Body of pancreas (tissue), 4 donors: Measurements from ENCODE around the gene CELSR1. TPM values are rescaled to one million over a fixed set of nuclear protein-coding genes. Genes with fewer than 3 reads are reported as not detected.

Source experiments
- ATAC-seq: fragments of 150-250 bp; one replicate; pipeline ENCODE4 v1.9.1; 2016
- DNase-seq, 4 donors: peaks; one replicate each; pipeline ENCODE4 v3.0.0-alpha.2; 2019
- H3K27ac ChIP-seq, 4 donors: fragments of 200-600 bp; sonication (generic); 1 replicate in 3 of 4; 2 replicates in 1 of 4; pipeline versions ENCODE4 v1.5.1 to v1.6.1; 2016 to 2019; ENCODE audit warnings: mild to moderate bottlenecking in 1 of 4, mixed read lengths in 1 of 4, moderate library complexity in 1 of 4
- H3K27me3 ChIP-seq, 2 donors: fragments of 200-600 bp; sonication (generic); one replicate each; pipeline ENCODE4 v1.6.0; 2016; ENCODE audit warnings: mild to moderate bottlenecking in 1 of 2
- H3K36me3 ChIP-seq, 2 donors: fragments of 200-600 bp; sonication (generic); replicated peaks in 1 of 2; 2 replicates each; pipeline ENCODE4 v1.5.1; 2016; ENCODE audit warnings: low read depth in 2 of 2; ENCODE audit not compliant: insufficient read depth in 1 of 2
- H3K4me1 ChIP-seq: fragments of 200-600 bp; sonication (generic); one replicate; pipeline ENCODE4 v1.6.0; 2016
- H3K4me3 ChIP-seq, 2 donors: fragments of 200-600 bp; sonication (generic); 1 replicate in 1 of 2; 2 replicates in 1 of 2; pipeline ENCODE4 v1.5.1; 2016 to 2019
- H3K9me3 ChIP-seq, 3 donors: fragments of 200-600 bp; sonication (generic); 1 replicate in 2 of 3; 2 replicates in 1 of 3; pipeline ENCODE4 v1.5.1; 2016
- POLR2A ChIP-seq, 3 donors: fragments of 450-650 bp; IDR thresholded peaks; one replicate each; pipeline ENCODE4 v1.6.1; 2016; ENCODE audit warnings: antibody characterized with exemption in 3 of 3, mild to moderate bottlenecking in 2 of 3
- WGBS, 2 donors: methylation state at CpG; one replicate each; pipeline ENCODE4 v1.1.5; 2017; 5-methylcytosine and 5-hydroxymethylcytosine counted together
- intact Hi-C: fragments of 100-400 bp; cut with DNase I; formaldehyde crosslinking; loops from one replicate; pipeline ENCODE4 v1.15.1; 2023
- total RNA-seq, 2 donors: library from RNA; depleted of rRNA; stranded (reverse); fragments of >200 nt; gene quantifications; one replicate each; pipeline ENCODE4 v1.1.0, GENCODE V29; 2016
- TF ChIP-seq, protein P1 (sequence below), 7 experiments: fragments of 450-650 bp in 4 of 7; fragments of 200-600 bp in 3 of 7; sonication (generic) in 3 of 7; IDR thresholded peaks; one replicate each; pipeline ENCODE4 v1.5.1; 2016 to 2019; ENCODE audit warnings: antibody characterized with exemption in 7 of 7

The CELSR1 gene
- total RNA-seq, 2 donors from 2014 or later = 0.66 to 3.6 TPM

DNA sequence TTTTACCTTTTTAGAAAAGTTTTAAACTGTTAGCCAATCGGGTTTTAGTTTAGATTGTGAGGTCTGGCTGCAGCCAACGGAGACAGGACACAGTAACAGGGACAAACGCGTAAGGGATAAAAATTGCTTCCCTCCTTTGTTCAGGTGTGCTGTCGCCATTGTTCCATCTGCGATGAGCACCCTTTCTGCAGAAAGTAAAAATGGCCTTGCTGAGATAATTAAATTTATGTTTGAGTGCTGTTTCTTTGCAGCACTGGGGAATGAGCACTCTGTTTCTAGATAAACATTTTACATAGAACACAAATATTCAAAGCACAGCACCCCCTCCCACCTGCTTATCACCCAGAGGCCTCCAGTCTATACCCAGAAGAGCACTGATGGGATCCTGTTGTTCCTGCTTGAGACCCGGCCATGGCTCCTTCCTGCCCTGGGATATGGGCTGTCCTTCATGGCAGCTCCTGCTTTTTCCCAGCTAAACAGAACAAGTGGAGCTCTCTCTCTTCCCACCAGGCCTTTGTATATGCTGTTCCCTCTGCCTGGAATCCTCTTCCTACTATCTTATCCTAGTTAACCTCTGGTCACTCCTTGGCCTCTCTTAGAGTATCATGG, 34.3 kb upstream of the CELSR1 start:
- Histone ChIP-seq H3K27me3 (no peaks in the 10 kb centered on the region), H3K36me3 (no peaks in the 10 kb centered on the region)
- 68 to 80% methylated on average over 7 of the region's 7 CpGs for WGBS, 2 donors

DNA sequence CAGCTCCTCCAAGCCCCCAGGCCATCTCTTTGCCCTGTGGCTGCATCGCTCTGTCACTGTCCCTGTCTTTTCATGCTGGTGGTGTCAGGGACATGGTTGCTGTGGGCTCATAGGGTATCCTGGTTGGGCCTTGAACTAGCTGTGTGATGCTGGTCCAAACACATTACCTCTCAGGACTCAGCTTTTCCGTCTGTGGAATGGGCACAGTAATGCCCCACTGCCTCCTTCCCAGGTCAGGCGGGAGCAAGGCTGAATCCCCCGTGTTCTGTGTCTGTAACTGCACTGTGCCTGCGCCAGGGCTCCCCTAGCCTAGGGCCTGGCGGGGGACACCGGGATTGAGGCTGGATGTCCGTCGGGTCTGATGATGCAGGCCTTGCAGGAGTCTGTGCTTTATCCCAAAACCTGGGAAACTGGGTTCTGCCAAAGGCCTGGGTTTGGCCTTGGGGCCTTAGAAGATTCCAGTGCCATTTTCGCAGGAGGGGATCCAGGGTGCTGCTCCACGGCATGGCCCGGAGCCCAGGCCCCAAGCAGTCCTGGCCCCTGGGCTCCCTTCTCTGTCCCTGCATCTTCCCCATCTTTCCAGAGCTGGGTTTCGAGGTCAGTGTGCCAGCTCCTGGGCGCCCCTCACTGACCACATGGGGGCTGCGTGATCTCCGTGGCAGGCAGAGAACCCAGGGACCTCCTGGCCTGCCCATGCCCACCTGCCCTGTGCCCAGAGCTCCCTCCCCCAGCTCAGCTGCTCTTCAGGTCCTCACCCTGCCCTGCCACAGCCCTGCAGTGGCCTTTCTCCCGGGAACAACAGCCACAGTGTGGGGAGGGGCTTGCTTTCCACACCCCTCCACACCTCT, 32.7 kb upstream of the CELSR1 start:
- ATAC-seq (no peak), DNase-seq (no peak)
- no peak overlapping the region for H3K4me3 ChIP-seq
- intact Hi-C loops = loop anchor here (10.0 kb wide), 1 partner anchor 95 kb away; no protein-coding TSS in a partner anchor
- no peak overlapping the region for H3K27ac ChIP-seq
- no peaks in the 10 kb centered on the region for H3K9me3 ChIP-seq
- H3K27me3 ChIP-seq = no peaks in the 10 kb centered on the region
- peaks cover 27% of the 10 kb centered on the region for H3K4me1 ChIP-seq
- 91 to 92% methylated on average over 10 to 15 of the region's 17 CpGs for WGBS, 2 donors
- TF ChIP-seq, protein P1, sequence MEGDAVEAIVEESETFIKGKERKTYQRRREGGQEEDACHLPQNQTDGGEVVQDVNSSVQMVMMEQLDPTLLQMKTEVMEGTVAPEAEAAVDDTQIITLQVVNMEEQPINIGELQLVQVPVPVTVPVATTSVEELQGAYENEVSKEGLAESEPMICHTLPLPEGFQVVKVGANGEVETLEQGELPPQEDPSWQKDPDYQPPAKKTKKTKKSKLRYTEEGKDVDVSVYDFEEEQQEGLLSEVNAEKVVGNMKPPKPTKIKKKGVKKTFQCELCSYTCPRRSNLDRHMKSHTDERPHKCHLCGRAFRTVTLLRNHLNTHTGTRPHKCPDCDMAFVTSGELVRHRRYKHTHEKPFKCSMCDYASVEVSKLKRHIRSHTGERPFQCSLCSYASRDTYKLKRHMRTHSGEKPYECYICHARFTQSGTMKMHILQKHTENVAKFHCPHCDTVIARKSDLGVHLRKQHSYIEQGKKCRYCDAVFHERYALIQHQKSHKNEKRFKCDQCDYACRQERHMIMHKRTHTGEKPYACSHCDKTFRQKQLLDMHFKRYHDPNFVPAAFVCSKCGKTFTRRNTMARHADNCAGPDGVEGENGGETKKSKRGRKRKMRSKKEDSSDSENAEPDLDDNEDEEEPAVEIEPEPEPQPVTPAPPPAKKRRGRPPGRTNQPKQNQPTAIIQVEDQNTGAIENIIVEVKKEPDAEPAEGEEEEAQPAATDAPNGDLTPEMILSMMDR (IDR thresholded peaks at IDR 0.05) = no peak
- no peaks in the 10 kb centered on the region for H3K36me3 ChIP-seq

More for the DNA sequence above, 34.3 kb upstream of the CELSR1 start:
- Histone ChIP-seq H3K4me3 (no peak overlapping the region), H3K27ac (no peak overlapping the region), H3K4me1 (peaks cover 42% of the 10 kb centered on the region), H3K9me3 (no peaks in the 10 kb centered on the region)
- DNase-seq (no peak), ATAC-seq (no peak)
- intact Hi-C loops = no loop called here
- TF ChIP-seq, protein P1 (IDR thresholded peaks at IDR 0.05) = no peak
- no peak for TF ChIP-seq POLR2A (IDR thresholded peaks at IDR 0.05)

DNA sequence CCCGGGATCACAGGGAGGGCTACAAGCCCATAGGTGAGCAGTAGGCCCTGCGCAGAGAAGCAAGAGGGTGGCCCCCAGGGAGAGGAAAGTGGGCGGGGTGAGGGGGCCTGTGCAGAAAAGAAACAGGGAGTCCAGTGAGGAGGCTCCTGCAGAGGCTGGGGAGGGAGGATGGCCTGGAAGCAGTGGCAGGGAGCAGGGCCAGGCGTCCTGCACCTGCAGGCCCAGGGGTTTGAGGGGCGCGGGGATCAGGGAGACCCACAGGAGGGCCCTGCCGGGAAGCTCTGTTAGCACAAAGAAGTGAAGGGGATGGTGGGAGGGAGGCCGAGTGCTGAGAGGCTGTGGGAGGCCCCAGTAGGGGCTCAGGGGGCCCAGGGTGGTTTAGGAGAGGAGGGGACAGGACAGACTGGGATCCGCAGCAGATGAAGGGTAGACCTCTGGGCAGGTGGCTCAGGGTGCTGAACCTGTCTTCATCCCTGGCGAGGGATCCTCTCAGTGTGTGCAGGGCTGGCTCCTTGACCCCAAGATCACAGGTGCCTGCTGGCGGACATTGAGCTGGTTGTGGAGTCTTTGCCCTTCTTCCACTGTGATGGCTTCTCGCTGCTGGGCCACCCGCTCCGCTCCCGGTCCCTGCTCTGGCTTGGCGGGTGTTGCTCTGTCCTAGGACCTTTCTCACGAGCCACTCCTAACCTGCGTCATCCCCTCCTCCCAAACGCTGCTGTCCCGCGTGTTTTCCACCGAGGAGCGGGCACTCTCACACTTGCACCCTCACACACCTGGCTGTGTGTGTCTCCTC, 31.8 kb upstream of the CELSR1 start:
- Histone ChIP-seq H3K9me3 (no peaks in the 10 kb centered on the region), H3K4me3 (no peak overlapping the region), H3K4me1 (peaks cover 19% of the 10 kb centered on the region), H3K27ac (no peak overlapping the region), H3K27me3 (no peaks in the 10 kb centered on the region), H3K36me3 (no peaks in the 10 kb centered on the region)
- intact Hi-C loops = loop anchor here (10.0 kb wide), 1 partner anchor 96 kb away; no protein-coding TSS in a partner anchor
- WGBS, 2 donors = 83 to 84% methylated on average over 23 of the region's 23 CpGs
- DNase-seq (no peak), ATAC-seq (no peak)
- no peak for TF ChIP-seq POLR2A (IDR thresholded peaks at IDR 0.05)
- TF ChIP-seq, protein P1 (IDR thresholded peaks at IDR 0.05) = no peak

DNA sequence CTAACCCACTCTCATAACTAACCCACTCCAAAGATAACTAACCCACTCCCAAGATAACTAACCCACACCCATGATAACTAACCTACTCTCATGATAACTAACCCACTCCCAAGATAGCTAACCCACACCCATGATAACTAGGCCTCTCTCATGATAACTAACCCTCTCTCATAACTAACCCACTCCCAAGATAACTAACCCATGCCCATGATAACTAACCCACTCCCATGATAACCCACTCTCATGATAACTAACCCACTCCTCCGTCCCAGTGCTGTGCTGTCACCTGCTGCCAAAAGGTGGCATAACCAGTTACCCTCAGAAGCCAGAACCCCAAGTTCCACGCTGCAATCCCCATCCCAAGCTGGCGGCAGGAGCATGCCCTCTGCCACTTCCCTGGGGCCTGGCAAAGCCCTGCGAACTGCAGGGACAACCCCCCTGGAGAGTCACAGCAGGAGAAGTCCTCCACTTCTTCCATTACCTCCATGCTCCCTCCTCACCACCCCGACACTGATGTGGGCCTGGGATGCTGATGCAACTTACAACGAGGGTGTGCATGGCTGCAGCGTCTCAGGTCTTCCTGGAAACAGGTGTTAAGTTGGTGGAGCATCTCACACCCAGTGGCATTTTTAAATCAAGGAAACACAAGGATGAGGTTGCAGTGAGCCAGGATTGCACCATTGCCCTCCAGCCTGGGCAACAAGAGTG, 30.8 kb upstream of the CELSR1 start:
- ATAC-seq (no peak), DNase-seq (no peak)
- Histone ChIP-seq H3K27me3 (no peaks in the 10 kb centered on the region), H3K4me1 (peaks cover 18% of the 10 kb centered on the region), H3K36me3 (no peaks in the 10 kb centered on the region), H3K4me3 (no peak overlapping the region), H3K27ac (no peak overlapping the region), H3K9me3 (no peaks in the 10 kb centered on the region)
- intact Hi-C loops = loop anchor here (10.0 kb wide), 1 partner anchor 97 kb away; no protein-coding TSS in a partner anchor
- no peak for TF ChIP-seq POLR2A (IDR thresholded peaks at IDR 0.05)
- TF ChIP-seq, protein P1 (IDR thresholded peaks at IDR 0.05) = no peak
- WGBS, 2 donors = 58 to 66% methylated on average over 7 of the region's 7 CpGs
